ENCODE measurements around the gene CDC27. TPM values are rescaled to one million over a fixed set of nuclear protein-coding genes. Genes with fewer than 3 reads are reported as not detected.
A peak's percentile ranks its signal among the peaks of the same experiment; 100 is the strongest.

The CDC27 gene
- total and polyA plus RNA-seq, 2 donors (not counting 3 experiments of a cell fraction or from before 2014, with no cell fraction given): 76.1 to 172 TPM

DNA sequence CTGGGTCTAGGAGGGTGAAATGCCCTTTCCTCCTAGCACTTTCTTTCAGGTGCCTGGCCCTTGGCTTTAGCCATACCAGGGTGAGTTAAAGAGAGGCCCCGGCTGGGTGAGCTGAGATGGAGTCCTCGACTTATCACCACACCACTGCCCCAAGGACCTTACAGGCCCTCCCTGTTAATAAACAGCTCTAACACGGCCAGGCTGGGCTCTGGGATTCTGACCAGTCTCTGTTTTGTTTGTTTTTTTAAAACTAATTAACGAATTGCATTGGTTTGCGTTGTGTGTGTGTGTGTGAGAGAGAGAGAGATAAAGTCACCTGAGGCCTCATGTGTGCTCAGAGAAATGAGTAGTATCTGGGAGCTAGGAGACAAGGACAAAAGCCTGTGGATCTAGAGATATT lies 34.4 kb upstream of the CDC27 start:
- ChIA-PET CTCF (interaction anchor here (1.3 kb wide), 1 partner anchor 34 kb away, joined by 3 read pairs; no protein-coding TSS in a partner anchor), POLR2A (no interaction called here)
- Histone ChIP-seq H3K27ac (ENCODE audit: insufficient read depth, low read depth, low read length) (peak overlapping the region; percentile 67), H2AFZ (ENCODE audit: low read depth, low read length) (peak overlapping the region; percentile 11), H3K79me2 (ENCODE audit: control insufficient read depth, insufficient read depth, low read length) (no peaks in the 10 kb centered on the region), H3K9me1 (replicated peaks; ENCODE audit: control insufficient read depth, extremely low read depth, insufficient read depth, low read length) (no peaks in the 10 kb centered on the region), H3K4me3 (replicated peaks in 1 of 3; ENCODE audit: insufficient read depth in 1 of 3, low read depth in 1 of 3, low read length in 3 of 3) (no peak overlapping the region), H3K4me2 (ENCODE audit: insufficient read depth, low read length) (no peak overlapping the region), H3K27me3 (ENCODE audit: control insufficient read depth in 2 of 2, insufficient read depth in 2 of 2, low read length in 2 of 2) (no peaks in the 10 kb centered on the region), H3K4me1 (ENCODE audit: control insufficient read depth, extremely low read depth, insufficient read depth, low read length) (peaks cover 40% of the 10 kb centered on the region), H4K20me1 (replicated peaks; ENCODE audit: control insufficient read depth, extremely low read depth, insufficient read depth, low read length) (no peaks in the 10 kb centered on the region), H3K9ac (replicated peaks; ENCODE audit: extremely low read depth, insufficient read depth, low read length) (no peak overlapping the region), H3K9me3 (replicated peaks; ENCODE audit: control insufficient read depth, insufficient read depth, low read length) (no peaks in the 10 kb centered on the region), H3K36me3 (ENCODE audit: control insufficient read depth in 2 of 2, extremely low read depth in 1 of 2, insufficient read depth in 2 of 2, low read length in 2 of 2) (no peaks in the 10 kb centered on the region)
- dilution Hi-C loops (cut with MboI; ENCODE audit: extremely low pct_ligation_motif_present, low sequenced_read_pairs) (no loop called here), intact Hi-C loops (cut with micrococcal nuclease) (no loop called here)
- TF ChIP-seq JUN (IDR thresholded peaks at IDR 0.05; ENCODE audit: borderline replicate concordance, insufficient read depth, insufficient read length, low read depth) (no peak), POLR2A (IDR thresholded peaks at IDR 0.05; ENCODE audit: low read depth, low read length) (no peak), POLR2AphosphoS5 (IDR thresholded peaks at IDR 0.05; ENCODE audit: insufficient read depth, low read depth, low read length) (no peak), MYC (IDR thresholded peaks at IDR 0.05; ENCODE audit: low read depth, low read length) (no peak), EZH2 (IDR thresholded peaks at IDR 0.05; ENCODE audit: borderline replicate concordance, low read depth, low read length, severe bottlenecking) (no peak), GATA2 (IDR thresholded peaks at IDR 0.05; ENCODE audit: insufficient read depth, insufficient read length, low read depth, low read length) (no peak), FOS (IDR thresholded peaks at IDR 0.05; ENCODE audit: borderline replicate concordance, insufficient read depth, low read length) (no peak)
- TF ChIP-seq, protein P1, sequence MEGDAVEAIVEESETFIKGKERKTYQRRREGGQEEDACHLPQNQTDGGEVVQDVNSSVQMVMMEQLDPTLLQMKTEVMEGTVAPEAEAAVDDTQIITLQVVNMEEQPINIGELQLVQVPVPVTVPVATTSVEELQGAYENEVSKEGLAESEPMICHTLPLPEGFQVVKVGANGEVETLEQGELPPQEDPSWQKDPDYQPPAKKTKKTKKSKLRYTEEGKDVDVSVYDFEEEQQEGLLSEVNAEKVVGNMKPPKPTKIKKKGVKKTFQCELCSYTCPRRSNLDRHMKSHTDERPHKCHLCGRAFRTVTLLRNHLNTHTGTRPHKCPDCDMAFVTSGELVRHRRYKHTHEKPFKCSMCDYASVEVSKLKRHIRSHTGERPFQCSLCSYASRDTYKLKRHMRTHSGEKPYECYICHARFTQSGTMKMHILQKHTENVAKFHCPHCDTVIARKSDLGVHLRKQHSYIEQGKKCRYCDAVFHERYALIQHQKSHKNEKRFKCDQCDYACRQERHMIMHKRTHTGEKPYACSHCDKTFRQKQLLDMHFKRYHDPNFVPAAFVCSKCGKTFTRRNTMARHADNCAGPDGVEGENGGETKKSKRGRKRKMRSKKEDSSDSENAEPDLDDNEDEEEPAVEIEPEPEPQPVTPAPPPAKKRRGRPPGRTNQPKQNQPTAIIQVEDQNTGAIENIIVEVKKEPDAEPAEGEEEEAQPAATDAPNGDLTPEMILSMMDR (IDR thresholded peaks at IDR 0.05; ENCODE audit: extremely low read depth in 1 of 2, insufficient read depth in 1 of 2, low read depth in 1 of 2, low read length in 2 of 2): no peak
- TF ChIP-seq, protein P2, sequence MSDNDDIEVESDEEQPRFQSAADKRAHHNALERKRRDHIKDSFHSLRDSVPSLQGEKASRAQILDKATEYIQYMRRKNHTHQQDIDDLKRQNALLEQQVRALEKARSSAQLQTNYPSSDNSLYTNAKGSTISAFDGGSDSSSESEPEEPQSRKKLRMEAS (IDR thresholded peaks at IDR 0.05; ENCODE audit: insufficient read depth, insufficient read length): no peak
- BruUV-seq (replicated peaks): TSS peak; percentile 9
- DNase-seq (ENCODE audit: low read depth, low spot score): no peak
- peak; percentile 69 for FAIRE-seq
